HG03378 (cell line): Measurements from ENCODE around the gene FARS2.
"Not testable (repeated sequence)": the region's sequence is repeated elsewhere in the genome, so short reads cannot be mapped to it uniquely, and the experiment has no call there.

Experiments used
- ATAC-seq: cut with Tn5 transposase; IDR thresholded peaks from one replicate; pipeline ENCODE4 v1.9.1; 2021; ENCODE audit warnings: mild to moderate bottlenecking, moderate library complexity; ENCODE audit not compliant: unreplicated experiment

Gene FARS2

DNA sequence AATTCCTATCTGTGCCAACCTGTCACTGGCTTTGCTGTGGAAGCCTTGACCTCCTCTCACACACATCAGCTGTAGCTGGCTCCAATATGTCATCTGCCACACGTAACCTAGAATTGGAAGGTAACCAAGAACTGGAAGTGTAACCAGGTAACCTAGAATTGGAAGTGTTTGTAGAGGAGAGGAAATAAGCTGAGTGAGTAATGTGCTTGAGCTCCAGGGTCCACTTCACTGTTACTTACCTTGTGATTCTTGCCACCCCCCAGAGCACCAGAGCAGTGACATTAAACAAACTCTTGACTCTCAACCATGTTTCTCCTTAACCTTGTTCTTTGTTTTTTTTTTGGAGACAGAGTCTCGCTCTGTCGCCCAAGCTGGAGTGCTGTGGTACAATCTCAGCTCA is 394.9 kb downstream of the FARS2 start:
- ATAC-seq, result no peak

GRCh38 chr6:5656695-5657094 is 395.4 kb downstream of the FARS2 start:
- not testable (repeated sequence) for ATAC-seq

DNA sequence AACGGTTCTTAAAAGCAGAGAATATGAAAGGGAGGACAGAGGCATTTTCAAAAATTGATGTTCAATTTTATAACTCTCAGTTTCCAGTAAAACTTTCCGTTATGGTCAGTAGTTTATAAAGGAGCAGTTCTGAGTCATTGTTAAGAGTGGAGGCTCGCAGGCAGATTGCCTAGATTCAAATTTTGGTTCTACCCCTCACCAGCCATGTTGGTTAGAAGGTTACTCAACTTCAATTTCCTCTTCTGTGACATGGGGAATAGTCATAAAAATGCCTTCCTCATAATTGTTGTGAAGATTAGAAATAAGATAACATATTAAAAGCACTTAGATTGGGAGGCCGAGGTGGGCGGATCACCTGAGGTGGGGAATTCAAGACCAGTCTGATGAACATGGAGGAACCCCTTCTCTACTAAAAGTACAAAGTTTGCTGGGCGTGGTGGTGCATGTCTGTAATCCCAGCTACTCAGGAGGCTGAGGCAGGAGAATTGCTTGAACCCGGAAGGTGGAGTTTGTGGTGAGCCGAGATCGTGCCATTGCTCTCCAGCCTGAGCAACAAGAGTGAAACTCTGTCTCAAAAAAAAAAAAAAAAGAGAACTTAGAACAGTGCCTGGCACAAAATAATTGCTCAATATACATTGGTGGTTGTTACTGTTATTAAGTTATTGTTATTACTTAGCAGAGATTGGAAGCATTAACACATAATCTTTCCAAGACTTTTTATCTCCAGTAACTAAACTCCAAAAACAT is 396.5 kb downstream of the FARS2 start:
- no peak for ATAC-seq

DNA sequence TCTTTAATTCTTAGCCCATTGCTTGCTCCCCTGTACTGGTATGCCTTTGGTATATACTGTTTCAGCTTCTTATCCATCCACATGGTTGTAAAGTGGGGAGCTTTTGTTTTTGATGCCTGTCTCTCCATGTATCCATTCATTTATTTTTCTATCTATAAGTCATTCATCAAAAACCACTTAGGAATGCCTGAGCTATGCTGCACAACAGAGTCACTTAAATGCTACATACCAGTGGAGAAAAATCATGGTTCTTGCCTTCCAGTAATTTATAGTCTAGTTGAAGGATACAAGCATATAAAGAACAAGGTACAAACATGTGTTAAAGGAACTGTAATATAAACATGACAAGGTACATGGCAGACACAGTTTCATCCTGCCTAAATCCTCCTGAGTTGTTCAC is 398.2 kb downstream of the FARS2 start:
- ATAC-seq, result no peak

- ATAC-seq, result no peak
Measured at GRCh38 chr6:5660772-5661171, 399.5 kb downstream of the FARS2 start.

DNA sequence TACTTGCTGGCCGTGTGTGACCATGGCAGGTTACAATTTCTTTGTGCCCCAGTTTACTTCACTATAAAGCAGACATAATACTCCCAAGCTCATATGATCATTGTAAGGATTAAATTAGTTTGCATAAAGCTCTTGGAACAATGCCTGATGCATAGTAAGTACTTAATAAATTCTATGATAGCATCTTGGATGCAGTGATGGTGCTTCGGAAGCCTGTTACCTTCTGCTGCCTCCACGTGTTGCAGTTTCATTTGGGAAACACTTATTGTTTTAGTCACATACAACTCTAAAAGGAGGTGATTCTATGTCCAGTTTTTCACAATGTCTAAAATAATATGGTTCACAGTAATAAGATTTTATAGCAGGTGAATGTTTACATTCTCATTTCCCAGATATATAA is 401.5 kb downstream of the FARS2 start:
- ATAC-seq, result no peak

- no peak for ATAC-seq
Measured at GRCh38 chr6:5663259-5663658, 401.9 kb downstream of the FARS2 start.

GRCh38 chr6:5663739-5664138 is 402.4 kb downstream of the FARS2 start:
- no peak for ATAC-seq

DNA sequence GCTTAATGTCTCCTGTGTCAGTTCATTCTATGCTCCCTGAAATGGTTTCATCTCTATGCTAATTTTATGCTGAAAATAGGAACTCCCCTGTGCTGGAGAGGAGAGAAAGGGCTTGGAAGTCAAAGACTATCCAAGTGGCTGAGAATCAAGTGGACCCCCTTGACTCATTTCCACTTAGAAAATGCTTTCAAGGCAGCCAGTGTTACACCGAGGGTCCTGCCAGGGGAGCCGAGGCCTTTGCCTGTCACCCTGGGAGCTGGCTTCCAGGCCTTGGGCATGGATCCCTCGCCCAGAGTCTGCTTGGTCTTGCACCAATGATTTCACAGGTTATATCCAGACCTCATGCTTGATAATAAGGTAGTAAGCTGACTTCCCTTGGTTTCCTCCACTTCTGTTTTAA is 402.8 kb downstream of the FARS2 start:
- ATAC-seq, result no peak

GRCh38 chr6:5665173-5665572 is 403.9 kb downstream of the FARS2 start:
- no peak for ATAC-seq

DNA sequence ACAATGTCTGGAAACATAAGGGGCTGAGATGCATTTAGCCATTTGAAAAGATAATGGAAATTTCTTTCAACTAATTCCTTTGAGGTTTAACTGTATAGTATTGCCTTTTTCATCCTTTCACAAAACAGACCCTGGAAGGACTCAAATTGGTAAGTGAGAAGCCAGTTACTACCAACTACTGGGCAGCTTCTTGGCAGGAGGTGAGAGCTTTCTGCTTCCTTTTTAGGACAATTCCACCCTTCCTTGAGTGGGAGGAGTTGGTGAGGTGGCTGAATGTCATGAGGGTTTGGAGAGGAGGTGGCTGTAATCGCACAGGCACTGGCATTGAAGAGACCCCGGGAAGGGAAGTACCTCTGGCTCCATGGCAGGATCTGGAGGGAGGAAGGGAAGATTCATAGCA is 404.4 kb downstream of the FARS2 start:
- ATAC-seq, result no peak

GRCh38 chr6:5666695-5667094 is 405.4 kb downstream of the FARS2 start:
- no peak for ATAC-seq

- ATAC-seq, result no peak
Measured at GRCh38 chr6:5667737-5668136, 406.4 kb downstream of the FARS2 start.

DNA sequence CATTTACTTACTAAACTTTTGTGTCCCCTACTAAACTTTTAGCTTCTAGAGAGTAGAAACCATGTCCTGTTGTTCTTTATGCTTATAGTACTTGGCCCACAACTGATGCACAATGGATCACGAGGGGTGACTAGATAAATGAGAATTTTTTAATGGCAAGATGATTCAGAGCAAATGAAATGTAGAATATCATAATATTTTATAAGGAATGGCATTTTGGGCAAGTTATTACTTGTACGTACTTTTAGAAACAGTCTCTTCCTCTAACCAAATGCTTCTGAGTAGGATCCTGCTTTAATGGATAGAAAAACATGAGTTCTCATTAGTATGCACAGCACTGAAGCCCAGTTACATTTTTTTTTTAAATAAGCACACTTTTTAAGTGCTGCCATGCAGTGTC is 409.1 kb downstream of the FARS2 start:
- ATAC-seq, result no peak

- ATAC-seq, result no peak
Measured at GRCh38 chr6:5670811-5671561, 409.7 kb downstream of the FARS2 start.

- ATAC-seq, result no peak
Measured at GRCh38 chr6:5671601-5672559, 410.6 kb downstream of the FARS2 start.

DNA sequence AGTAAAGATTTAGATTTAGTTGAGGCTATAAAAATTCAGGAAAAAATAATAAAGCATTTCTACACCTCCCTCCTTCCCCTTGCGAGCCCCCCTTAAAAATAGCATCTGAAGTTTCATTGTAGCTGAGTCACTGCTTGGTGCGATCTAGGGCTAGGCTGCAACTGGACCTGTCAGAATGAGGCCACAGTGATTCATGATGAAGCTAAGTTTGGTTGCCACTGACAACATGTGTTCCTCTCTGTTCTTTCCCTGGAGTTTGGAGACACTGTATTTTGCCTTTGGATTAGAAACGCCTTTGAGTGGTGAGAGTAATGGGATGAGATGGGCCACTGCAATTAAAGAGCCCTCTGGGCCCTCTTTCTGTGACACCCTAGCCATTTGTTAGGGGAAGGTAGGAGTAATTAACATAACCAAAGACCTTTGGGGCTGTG is 411.3 kb downstream of the FARS2 start:
- ATAC-seq, result no peak

GRCh38 chr6:5673019-5673790 is 411.9 kb downstream of the FARS2 start:
- ATAC-seq, result no peak

DNA sequence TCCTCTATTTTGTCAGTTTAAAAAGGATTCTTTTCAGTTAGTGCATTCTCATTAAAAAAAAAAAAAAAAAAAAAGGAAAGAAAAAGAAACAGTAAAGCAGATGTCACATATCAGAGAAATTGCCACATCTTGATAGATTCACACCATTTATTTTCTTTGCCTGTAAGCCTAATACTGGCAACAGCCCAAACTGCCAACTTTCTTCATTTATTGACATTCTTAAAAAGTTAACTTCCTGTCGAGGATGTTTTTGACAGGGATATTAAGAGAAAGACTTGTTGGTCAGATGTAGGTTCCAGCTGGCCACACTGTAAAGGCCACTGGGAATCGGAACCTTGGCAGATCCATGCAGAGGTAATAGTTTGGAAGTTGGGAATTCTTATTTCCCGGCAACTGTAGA is 412.8 kb downstream of the FARS2 start:
- ATAC-seq, result no peak

DNA sequence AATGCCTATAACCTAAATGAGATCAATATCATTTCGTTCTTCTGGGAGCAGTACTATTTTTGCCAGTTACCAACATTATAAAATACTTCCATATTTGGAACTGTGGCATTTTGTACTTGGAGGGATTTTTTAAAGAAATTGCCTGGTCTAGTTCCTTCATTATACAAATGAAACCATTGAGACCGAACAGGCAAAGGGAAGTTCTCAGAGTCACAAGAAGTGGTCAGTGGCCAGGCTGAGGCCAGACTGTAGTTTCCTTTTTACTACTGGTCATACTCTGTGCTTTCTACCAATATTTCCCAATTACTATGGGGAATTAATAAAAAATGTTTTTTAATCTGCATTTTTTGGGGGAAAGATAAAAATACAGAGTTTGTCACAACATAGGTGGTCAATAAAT is 413.4 kb downstream of the FARS2 start:
- ATAC-seq, result no peak

- no peak for ATAC-seq
Measured at GRCh38 chr6:5676701-5677100, 415.4 kb downstream of the FARS2 start.
